Stimulated activated CD4-positive, alpha-beta T cell treated with anti-CD3 and anti-CD28 coated beads, Interleukin-4, amount 100 ng/mL, for 48 hours (primary cell): ENCODE results near the gene REEP6.
"Not testable (repeated sequence)": the region's sequence is repeated elsewhere in the genome, so short reads cannot be mapped to it uniquely, and the experiment has no call there.

Source experiments
- DNase-seq, 2 donors: peaks; one replicate each; pipeline ENCODE4 v3.0.0-alpha.2; 2020; ENCODE audit warnings: low read depth in 2 of 2

REEP6 gene

GRCh38 chr19:1505991-1506881 lies 15.3 kb downstream of the REEP6 start:
- DNase-seq = no peak

- no peak for DNase-seq
Observed at GRCh38 chr19:1507192-1507660, 16.2 kb downstream of the REEP6 start.

GRCh38 chr19:1507763-1508506 lies 17.0 kb downstream of the REEP6 start:
- peak; percentile 85 to 89 for DNase-seq

- no peak for DNase-seq
Observed at GRCh38 chr19:1508507-1508856, 17.5 kb downstream of the REEP6 start.

GRCh38 chr19:1509602-1510441 lies 18.8 kb downstream of the REEP6 start:
- no peak for DNase-seq

GRCh38 chr19:1510442-1510806 lies 19.4 kb downstream of the REEP6 start:
- DNase-seq = no peak

- no peak for DNase-seq
Observed at GRCh38 chr19:1510807-1511206, 19.8 kb downstream of the REEP6 start.

- DNase-seq = no peak
Observed at GRCh38 chr19:1511318-1512317, 20.6 kb downstream of the REEP6 start.

GRCh38 chr19:1512671-1513498 lies 21.9 kb downstream of the REEP6 start, which contains the start of gene ADAMTSL5:
ADAMTSL5 (minus strand) TSS chr19:1513019; CDS start chr19:1510943, 2,076 bp downstream.
- peak; percentile 52 to 75 for DNase-seq

GRCh38 chr19:1513499-1514294 lies 22.7 kb downstream of the REEP6 start:
- peak; percentile 65 to 74 for DNase-seq

- no peak for DNase-seq
Observed at GRCh38 chr19:1514295-1514661, 23.3 kb downstream of the REEP6 start.

- DNase-seq = no peak
Observed at GRCh38 chr19:1514986-1515721, 24.2 kb downstream of the REEP6 start.

GRCh38 chr19:1516395-1516753 lies 25.4 kb downstream of the REEP6 start:
- no peak for DNase-seq

- no peak for DNase-seq
Observed at GRCh38 chr19:1518471-1518870, 27.5 kb downstream of the REEP6 start.

- DNase-seq = not testable (repeated sequence)
Observed at GRCh38 chr19:1519802-1520201, 28.8 kb downstream of the REEP6 start.

GRCh38 chr19:1520203-1520780 lies 29.3 kb downstream of the REEP6 start:
- no peak for DNase-seq

- DNase-seq = no peak
Observed at GRCh38 chr19:1521636-1522035, 30.7 kb downstream of the REEP6 start.

GRCh38 chr19:1522061-1522460 lies 31.1 kb downstream of the REEP6 start:
- no peak for DNase-seq
